Measurements from ENCODE around the gene C16orf86. TPM values are rescaled to one million over a fixed set of nuclear protein-coding genes. Genes with fewer than 3 reads are reported as not detected.

Gene C16orf86
- total and polyA plus RNA-seq, 8 donors = 3.2 to 83.0 (median 3.5) TPM; not detected in 3

DNA sequence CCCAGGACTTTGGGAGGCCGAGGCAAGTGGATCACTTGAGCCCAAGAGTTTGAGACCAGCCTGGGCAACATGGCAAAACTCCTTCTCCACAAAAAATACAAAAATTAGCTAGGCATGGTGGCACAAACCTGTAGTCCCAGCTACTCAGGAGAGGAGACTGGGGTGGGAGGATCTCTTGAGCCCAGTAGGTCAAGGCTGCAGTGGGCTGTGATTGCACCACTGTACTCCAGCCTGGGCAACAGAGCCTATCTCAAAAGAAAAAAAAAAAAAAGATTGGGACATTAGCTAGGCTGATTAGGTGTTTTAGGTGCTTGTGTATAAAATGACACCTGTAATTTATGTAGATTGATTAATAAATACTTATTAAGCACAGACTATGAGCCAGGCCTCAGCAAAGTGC, 42.4 kb downstream of the C16orf86 start:
- no peak overlapping the region for H3K27ac ChIP-seq
- DNase-seq = no peak
- no peak overlapping the region for H3K4me3 ChIP-seq
- H3K36me3 ChIP-seq = no peaks in the 10 kb centered on the region
- intact Hi-C loops (cut with DNase I; ENCODE audit: low total_unique reads) = no loop called here
- no peaks in the 10 kb centered on the region for H3K9me3 ChIP-seq
- no peaks in the 10 kb centered on the region for H3K27me3 ChIP-seq
- 92 to 100% (median 97%) methylated on average over 1 of the region's 1 CpG for WGBS, 5 donors
- TF ChIP-seq POLR2AphosphoS5 (IDR thresholded peaks at IDR 0.05) (no peak), EP300 (IDR thresholded peaks at IDR 0.05) (no peak), POLR2A (IDR thresholded peaks at IDR 0.05) (no peak)
- TF ChIP-seq, protein P1, sequence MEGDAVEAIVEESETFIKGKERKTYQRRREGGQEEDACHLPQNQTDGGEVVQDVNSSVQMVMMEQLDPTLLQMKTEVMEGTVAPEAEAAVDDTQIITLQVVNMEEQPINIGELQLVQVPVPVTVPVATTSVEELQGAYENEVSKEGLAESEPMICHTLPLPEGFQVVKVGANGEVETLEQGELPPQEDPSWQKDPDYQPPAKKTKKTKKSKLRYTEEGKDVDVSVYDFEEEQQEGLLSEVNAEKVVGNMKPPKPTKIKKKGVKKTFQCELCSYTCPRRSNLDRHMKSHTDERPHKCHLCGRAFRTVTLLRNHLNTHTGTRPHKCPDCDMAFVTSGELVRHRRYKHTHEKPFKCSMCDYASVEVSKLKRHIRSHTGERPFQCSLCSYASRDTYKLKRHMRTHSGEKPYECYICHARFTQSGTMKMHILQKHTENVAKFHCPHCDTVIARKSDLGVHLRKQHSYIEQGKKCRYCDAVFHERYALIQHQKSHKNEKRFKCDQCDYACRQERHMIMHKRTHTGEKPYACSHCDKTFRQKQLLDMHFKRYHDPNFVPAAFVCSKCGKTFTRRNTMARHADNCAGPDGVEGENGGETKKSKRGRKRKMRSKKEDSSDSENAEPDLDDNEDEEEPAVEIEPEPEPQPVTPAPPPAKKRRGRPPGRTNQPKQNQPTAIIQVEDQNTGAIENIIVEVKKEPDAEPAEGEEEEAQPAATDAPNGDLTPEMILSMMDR (IDR thresholded peaks at IDR 0.05) = no peak
- H3K4me1 ChIP-seq = peaks cover 0 to 18% (median 7%) of the 10 kb centered on the region in 4 donors

DNA sequence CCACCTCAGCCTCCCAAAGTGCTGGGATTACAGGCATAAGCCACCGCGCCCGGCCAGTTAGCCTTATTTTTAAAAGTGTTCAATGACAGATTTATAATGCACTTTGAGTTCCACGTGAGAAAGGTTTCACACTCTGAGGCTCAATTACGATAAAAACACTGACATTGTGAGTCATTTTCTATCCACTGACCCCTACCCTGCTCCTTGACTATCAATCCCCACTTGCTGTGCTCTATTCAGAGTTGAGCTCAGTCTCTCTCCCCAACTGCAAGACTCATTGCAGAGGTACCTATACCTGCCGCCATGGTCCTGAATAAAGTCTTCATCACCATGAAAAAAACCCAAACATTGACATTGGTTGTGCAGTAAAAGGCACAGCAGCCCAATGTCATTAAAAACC, 44.0 kb downstream of the C16orf86 start:
- Histone ChIP-seq H3K4me1 (peaks cover 0 to 29% (median 6%) of the 10 kb centered on the region in 4 donors), H3K9me3 (no peaks in the 10 kb centered on the region), H3K4me3 (no peak overlapping the region), H3K27ac (no peak overlapping the region), H3K27me3 (no peaks in the 10 kb centered on the region), H3K36me3 (no peaks in the 10 kb centered on the region)
- WGBS, 5 donors = 91 to 99% (median 95%) methylated on average over 6 of the region's 6 CpGs
- TF ChIP-seq, protein P1 (IDR thresholded peaks at IDR 0.05) = no peak
- TF ChIP-seq EP300 (IDR thresholded peaks at IDR 0.05) = no peak
- TF ChIP-seq POLR2A (IDR thresholded peaks at IDR 0.05) = no peak
- TF ChIP-seq POLR2AphosphoS5 (IDR thresholded peaks at IDR 0.05) = no peak
- DNase-seq = no peak
- intact Hi-C loops (cut with DNase I; ENCODE audit: low total_unique reads) = no loop called here

DNA sequence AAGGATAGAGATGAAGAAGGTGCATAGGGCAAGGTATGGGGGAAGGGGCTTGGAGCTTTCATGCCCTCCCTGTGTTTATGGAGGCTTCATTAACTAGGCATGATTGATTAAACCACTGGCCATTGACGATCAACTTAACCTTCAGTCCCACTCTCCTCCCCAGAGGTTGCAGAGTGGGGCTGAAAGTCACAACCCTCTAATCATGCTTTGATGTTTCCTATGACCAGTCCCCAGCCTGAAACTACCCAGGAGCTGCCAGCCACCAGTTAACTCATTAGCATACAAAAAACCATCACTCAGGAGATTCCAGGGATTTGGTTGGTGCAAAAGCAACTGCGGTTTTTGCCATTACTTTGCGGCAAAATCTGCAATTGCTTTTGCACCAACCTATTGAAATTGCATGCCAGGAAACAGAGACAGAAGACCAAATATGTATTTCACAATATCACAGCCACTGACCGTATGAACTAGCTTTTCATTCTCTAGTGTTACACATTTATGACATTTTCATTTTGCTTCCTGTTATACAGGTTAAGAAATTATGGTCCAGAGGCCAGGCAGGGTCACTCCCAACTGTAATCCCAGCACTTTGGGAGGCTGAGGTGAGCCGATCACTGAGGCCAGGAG, 47.1 kb downstream of the C16orf86 start:
- Histone ChIP-seq H3K4me1 (peaks cover 8 to 61% (median 31%) of the 10 kb centered on the region in 4 donors), H3K4me3 (no peak overlapping the region), H3K27me3 (no peaks in the 10 kb centered on the region), H3K27ac (no peak overlapping the region), H3K36me3 (no peaks in the 10 kb centered on the region), H3K9me3 (no peaks in the 10 kb centered on the region)
- TF ChIP-seq, protein P1 (IDR thresholded peaks at IDR 0.05) = no peak
- TF ChIP-seq POLR2AphosphoS5 (IDR thresholded peaks at IDR 0.05) = no peak
- no peak for TF ChIP-seq EP300 (IDR thresholded peaks at IDR 0.05)
- no peak for TF ChIP-seq POLR2A (IDR thresholded peaks at IDR 0.05)
- WGBS, 5 donors = 78 to 92% (median 85%) methylated on average over 5 of the region's 5 CpGs
- DNase-seq = no peak
- intact Hi-C loops (cut with DNase I; ENCODE audit: low total_unique reads) = no loop called here

DNA sequence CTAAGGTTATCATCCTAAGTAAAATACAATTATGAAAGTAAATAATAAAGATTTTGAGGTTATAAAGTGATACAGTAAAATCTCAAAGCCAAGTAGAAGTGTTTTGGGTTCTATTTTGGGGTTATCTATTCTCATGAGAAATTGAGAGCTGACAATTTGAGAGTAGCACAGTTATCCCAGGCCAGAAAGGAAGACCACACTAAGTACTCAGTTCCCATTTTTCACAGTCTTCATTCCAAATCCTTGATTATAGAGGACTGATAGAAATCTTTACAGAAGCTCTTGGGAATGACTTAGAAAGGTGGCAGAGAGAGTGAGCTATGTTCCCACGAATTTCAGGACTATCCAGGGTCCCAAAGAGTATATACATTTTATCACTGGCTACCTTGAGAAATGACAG, 47.9 kb downstream of the C16orf86 start:
- Histone ChIP-seq H3K4me1 (peaks cover 8 to 59% (median 29%) of the 10 kb centered on the region in 4 donors), H3K36me3 (no peaks in the 10 kb centered on the region), H3K4me3 (no peak overlapping the region), H3K27ac (no peak overlapping the region), H3K9me3 (no peaks in the 10 kb centered on the region), H3K27me3 (no peaks in the 10 kb centered on the region)
- TF ChIP-seq, protein P1 (IDR thresholded peaks at IDR 0.05) = no peak
- TF ChIP-seq EP300 (IDR thresholded peaks at IDR 0.05) (no peak), POLR2AphosphoS5 (IDR thresholded peaks at IDR 0.05) (no peak), POLR2A (IDR thresholded peaks at IDR 0.05) (no peak)
- no peak for DNase-seq
- WGBS, 5 donors = 68 to 92% (median 77%) methylated on average over 1 of the region's 1 CpG
- intact Hi-C loops (cut with DNase I; ENCODE audit: low total_unique reads) = no loop called here

All from stomach (tissue), 9 donors.